Measurements from ENCODE around the gene EBNA1BP2.

DNA sequence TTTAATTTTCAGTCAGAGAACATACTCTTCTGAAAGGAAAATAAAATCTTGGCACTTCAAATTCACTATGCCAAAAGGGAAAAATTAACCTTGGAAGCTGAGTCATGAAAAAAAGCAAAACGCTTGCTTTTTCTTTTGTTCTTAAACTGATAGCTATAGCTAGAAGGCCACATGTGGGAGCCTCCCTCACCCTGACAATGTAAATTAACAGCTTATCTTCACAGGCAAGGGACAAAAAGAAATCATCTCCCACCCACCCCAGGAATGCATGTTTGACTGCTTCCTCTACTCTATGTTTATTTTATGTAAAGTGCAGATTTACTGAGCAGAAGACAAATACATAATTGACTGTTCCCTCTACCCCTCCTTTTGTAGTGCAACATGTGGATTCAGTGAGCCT, 38.0 kb downstream of the EBNA1BP2 start:
- TF ChIP-seq ZC3H10 (CRISPR knock-in tag; IDR thresholded peaks at IDR 0.05), result no peak
- TF ChIP-seq, protein P1, sequence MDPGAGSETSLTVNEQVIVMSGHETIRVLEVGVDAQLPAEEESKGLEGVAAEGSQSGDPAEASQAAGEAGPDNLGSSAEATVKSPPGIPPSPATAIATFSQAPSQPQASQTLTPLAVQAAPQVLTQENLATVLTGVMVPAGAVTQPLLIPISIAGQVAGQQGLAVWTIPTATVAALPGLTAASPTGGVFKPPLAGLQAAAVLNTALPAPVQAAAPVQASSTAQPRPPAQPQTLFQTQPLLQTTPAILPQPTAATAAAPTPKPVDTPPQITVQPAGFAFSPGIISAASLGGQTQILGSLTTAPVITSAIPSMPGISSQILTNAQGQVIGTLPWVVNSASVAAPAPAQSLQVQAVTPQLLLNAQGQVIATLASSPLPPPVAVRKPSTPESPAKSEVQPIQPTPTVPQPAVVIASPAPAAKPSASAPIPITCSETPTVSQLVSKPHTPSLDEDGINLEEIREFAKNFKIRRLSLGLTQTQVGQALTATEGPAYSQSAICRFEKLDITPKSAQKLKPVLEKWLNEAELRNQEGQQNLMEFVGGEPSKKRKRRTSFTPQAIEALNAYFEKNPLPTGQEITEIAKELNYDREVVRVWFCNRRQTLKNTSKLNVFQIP (CRISPR knock-in tag; IDR thresholded peaks at IDR 0.05; ENCODE audit: borderline replicate concordance, low read depth), result no peak
- TF ChIP-seq ZNF565 (CRISPR knock-in tag; conservative IDR thresholded peaks at IDR 0.05; ENCODE audit: low read depth), result no peak
- TF ChIP-seq SNAI2 (CRISPR knock-in tag; IDR thresholded peaks at IDR 0.05), result no peak
- no peak for TF ChIP-seq ZFP30 (CRISPR knock-in tag; IDR thresholded peaks at IDR 0.05)
- TF ChIP-seq, protein P2, sequence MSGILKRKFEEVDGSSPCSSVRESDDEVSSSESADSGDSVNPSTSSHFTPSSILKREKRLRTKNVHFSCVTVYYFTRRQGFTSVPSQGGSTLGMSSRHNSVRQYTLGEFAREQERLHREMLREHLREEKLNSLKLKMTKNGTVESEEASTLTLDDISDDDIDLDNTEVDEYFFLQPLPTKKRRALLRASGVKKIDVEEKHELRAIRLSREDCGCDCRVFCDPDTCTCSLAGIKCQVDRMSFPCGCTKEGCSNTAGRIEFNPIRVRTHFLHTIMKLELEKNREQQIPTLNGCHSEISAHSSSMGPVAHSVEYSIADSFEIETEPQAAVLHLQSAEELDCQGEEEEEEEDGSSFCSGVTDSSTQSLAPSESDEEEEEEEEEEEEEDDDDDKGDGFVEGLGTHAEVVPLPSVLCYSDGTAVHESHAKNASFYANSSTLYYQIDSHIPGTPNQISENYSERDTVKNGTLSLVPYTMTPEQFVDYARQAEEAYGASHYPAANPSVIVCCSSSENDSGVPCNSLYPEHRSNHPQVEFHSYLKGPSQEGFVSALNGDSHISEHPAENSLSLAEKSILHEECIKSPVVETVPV (CRISPR knock-in tag; IDR thresholded peaks at IDR 0.05), result no peak
- no peak for TF ChIP-seq ESRRG (CRISPR knock-in tag; IDR thresholded peaks at IDR 0.05)
- TF ChIP-seq TSHZ2 (CRISPR knock-in tag; IDR thresholded peaks at IDR 0.05), result no peak
- no peak for TF ChIP-seq CSDC2 (CRISPR knock-in tag; IDR thresholded peaks at IDR 0.05)
- no peak for TF ChIP-seq PPARA (CRISPR knock-in tag; IDR thresholded peaks at IDR 0.05; ENCODE audit: borderline replicate concordance)
- TF ChIP-seq, protein P3, sequence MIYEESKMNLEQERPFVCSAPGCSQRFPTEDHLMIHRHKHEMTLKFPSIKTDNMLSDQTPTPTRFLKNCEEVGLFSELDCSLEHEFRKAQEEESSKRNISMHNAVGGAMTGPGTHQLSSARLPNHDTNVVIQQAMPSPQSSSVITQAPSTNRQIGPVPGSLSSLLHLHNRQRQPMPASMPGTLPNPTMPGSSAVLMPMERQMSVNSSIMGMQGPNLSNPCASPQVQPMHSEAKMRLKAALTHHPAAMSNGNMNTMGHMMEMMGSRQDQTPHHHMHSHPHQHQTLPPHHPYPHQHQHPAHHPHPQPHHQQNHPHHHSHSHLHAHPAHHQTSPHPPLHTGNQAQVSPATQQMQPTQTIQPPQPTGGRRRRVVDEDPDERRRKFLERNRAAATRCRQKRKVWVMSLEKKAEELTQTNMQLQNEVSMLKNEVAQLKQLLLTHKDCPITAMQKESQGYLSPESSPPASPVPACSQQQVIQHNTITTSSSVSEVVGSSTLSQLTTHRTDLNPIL (CRISPR knock-in tag; IDR thresholded peaks at IDR 0.05; ENCODE audit: low read depth), result no peak
- no peak for TF ChIP-seq ZFP3 (CRISPR knock-in tag; IDR thresholded peaks at IDR 0.05)
- no peak for TF ChIP-seq ZNF8 (CRISPR knock-in tag; IDR thresholded peaks at IDR 0.05)
